Hepatocyte (in vitro differentiated cells): Measurements from ENCODE around the gene ANO6. TPM values are rescaled to one million over a fixed set of nuclear protein-coding genes. Genes with fewer than 3 reads are reported as not detected.

Experiments used
- DNase-seq: peaks from one replicate; pipeline ENCODE4 v3.0.0-alpha.2; 2016; ENCODE audit warnings: low spot score
- H2AFZ ChIP-seq: fragments of 200-600 bp; sonication (generic); 2 replicates; pipeline ENCODE4 v1.6.0; 2016; ENCODE audit warnings: antibody characterized with exemption, mild to moderate bottlenecking
- H3K27ac ChIP-seq: fragments of 200-600 bp; sonication (generic); 2 replicates; pipeline ENCODE4 v1.5.1; 2016; ENCODE audit warnings: mild to moderate bottlenecking
- H3K27me3 ChIP-seq: fragments of 200-600 bp; sonication (generic); 2 replicates; pipeline ENCODE4 v1.6.1; 2016
- H3K36me3 ChIP-seq: fragments of 200-600 bp; sonication (generic); replicated peaks from 2 replicates; pipeline ENCODE4 v1.5.1; 2016; ENCODE audit warnings: low read depth; ENCODE audit not compliant: insufficient read depth
- H3K4me1 ChIP-seq: fragments of 200-600 bp; sonication (generic); 2 replicates; pipeline ENCODE4 v1.5.1; 2016; ENCODE audit warnings: mild to moderate bottlenecking, moderate library complexity; ENCODE audit not compliant: insufficient read depth
- H3K4me2 ChIP-seq: fragments of 200-600 bp; sonication (generic); 2 replicates; pipeline ENCODE4 v1.6.0; 2016
- H3K4me3 ChIP-seq: fragments of 200-600 bp; sonication (generic); 2 replicates; pipeline ENCODE4 v1.5.1; 2016; ENCODE audit warnings: mild to moderate bottlenecking
- H3K79me2 ChIP-seq: fragments of 200-600 bp; sonication (generic); 2 replicates; pipeline ENCODE4 v1.6.0; 2017; ENCODE audit warnings: mild to moderate bottlenecking
- H3K9me2 ChIP-seq: fragments of 200-600 bp; sonication (generic); replicated peaks from 2 replicates; pipeline ENCODE4 v1.6.0; 2017; ENCODE audit warnings: mild to moderate bottlenecking; ENCODE audit not compliant: insufficient read depth
- H3K9me3 ChIP-seq: fragments of 200-600 bp; sonication (generic); 2 replicates; pipeline ENCODE4 v1.5.1; 2016; ENCODE audit warnings: low read depth, mild to moderate bottlenecking
- H4K20me1 ChIP-seq: fragments of 200-600 bp; sonication (generic); 2 replicates; pipeline ENCODE4 v1.6.0; 2016; ENCODE audit warnings: mild to moderate bottlenecking; ENCODE audit not compliant: insufficient read depth, poor library complexity, severe bottlenecking
- CTCF ChIP-seq: fragments of 200-600 bp; sonication (generic); IDR thresholded peaks from 2 replicates; pipeline ENCODE4 v1.5.1; 2016; ENCODE audit warnings: antibody characterized with exemption, mild to moderate bottlenecking; ENCODE audit not compliant: poor library complexity
- EZH2 ChIP-seq: fragments of 200-600 bp; sonication (generic); IDR thresholded peaks from 2 replicates; pipeline ENCODE4 v1.6.1; 2016; ENCODE audit warnings: antibody characterized with exemption, mild to moderate bottlenecking, borderline replicate concordance
- EZH2phosphoT487 ChIP-seq: fragments of 200-600 bp; sonication (generic); IDR thresholded peaks from one replicate; pipeline ENCODE4 v1.6.1; 2018; ENCODE audit warnings: antibody characterized with exemption, mild to moderate bottlenecking, low read depth, moderate library complexity; ENCODE audit not compliant: unreplicated experiment, severe bottlenecking
- WGBS: methylation state at CpG from one replicate; pipeline ENCODE4 v1.1.6; 2016; ENCODE audit warnings: low lambda C conversion rate; ENCODE audit errors: missing lambda C conversion rate; 5-methylcytosine and 5-hydroxymethylcytosine counted together
- polyA plus RNA-seq: library from polyadenylated mRNA; unstranded; fragments of >200 nt; fragmentation: Nextera tagmentation; extraction: Ambion mirVana; gene quantifications from 2 replicates; pipeline ENCODE4 v1.2.1, GENCODE V29; 2016
- total RNA-seq: library from RNA; depleted of rRNA; stranded (reverse); fragments of >200 nt; gene quantifications from 2 replicates; pipeline ENCODE4 v1.2.3, GENCODE V29; 2014

ANO6 gene
- total and polyA plus RNA-seq, 2 experiments from 2014 or later, result 50.4 to 82.2 TPM

- peak overlapping the region; percentile 65 for H3K4me2 ChIP-seq
- TF ChIP-seq EZH2phosphoT487 (no peak), EZH2 (no peak), CTCF (no peak)
- H3K27me3 ChIP-seq, result no peaks in the 10 kb centered on the region
These were observed 53.5 kb downstream of the ANO6 start for GRCh38 chr12:45269412-45269751.

GRCh38 chr12:45270951-45271350 is 55.1 kb downstream of the ANO6 start:
- no peak for TF ChIP-seq EZH2
- TF ChIP-seq EZH2phosphoT487, result no peak
- TF ChIP-seq CTCF, result no peak
- Histone ChIP-seq H3K27me3 (no peaks in the 10 kb centered on the region), H2AFZ (no peak overlapping the region), H3K4me1 (peaks cover 29% of the 10 kb centered on the region), H3K36me3 (no peaks in the 10 kb centered on the region), H3K9me2 (no peaks in the 10 kb centered on the region), H3K9me3 (no peaks in the 10 kb centered on the region), H3K27ac (no peak overlapping the region), H3K4me3 (no peak overlapping the region), H3K79me2 (peaks cover 75% of the 10 kb centered on the region), H4K20me1 (no peaks in the 10 kb centered on the region), H3K4me2 (no peak overlapping the region)
- 89% methylated on average over 3 of the region's 3 CpGs for WGBS
- no peak for DNase-seq

More at GRCh38 chr12:45269412-45269751, 53.5 kb downstream of the ANO6 start:
- WGBS, result 51% methylated on average over 2 of the region's 2 CpGs
- H3K9me2 ChIP-seq, result no peaks in the 10 kb centered on the region
- no peaks in the 10 kb centered on the region for H4K20me1 ChIP-seq
- no peak overlapping the region for H3K4me3 ChIP-seq
- H3K4me1 ChIP-seq, result peaks cover 32% of the 10 kb centered on the region
- no peak overlapping the region for H2AFZ ChIP-seq
- peak overlapping the region; percentile 64 for H3K27ac ChIP-seq
- no peaks in the 10 kb centered on the region for H3K9me3 ChIP-seq
- no peaks in the 10 kb centered on the region for H3K36me3 ChIP-seq
- DNase-seq, result no peak
- peaks cover 72% of the 10 kb centered on the region for H3K79me2 ChIP-seq

DNA sequence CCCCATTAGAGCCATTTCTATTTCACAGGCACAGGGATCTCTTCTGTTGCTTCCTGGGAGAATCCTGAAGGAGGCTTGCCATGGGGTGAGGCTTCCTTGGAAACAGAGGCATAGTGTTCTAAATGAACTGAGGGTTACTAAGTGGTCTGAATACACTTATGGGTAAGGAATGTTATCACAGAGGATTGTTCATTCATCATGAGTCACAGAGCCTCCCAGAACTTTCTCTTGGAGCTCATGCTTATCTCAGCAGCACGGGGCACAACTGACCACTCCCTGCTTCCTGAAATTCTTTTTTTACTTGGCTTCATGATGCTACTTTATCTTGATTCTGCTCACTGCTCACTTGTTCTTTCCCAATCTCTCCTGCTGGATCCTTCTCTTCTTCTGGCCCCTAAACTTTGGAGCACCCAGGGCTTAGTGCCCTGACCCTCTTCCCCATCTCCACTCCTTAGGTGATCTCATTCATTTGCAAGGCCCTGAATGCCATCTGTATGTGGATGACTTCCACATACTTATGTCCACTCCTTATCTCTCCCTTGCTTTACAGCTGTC is 57.9 kb downstream of the ANO6 start:
- DNase-seq, result peak; percentile 76
- TF ChIP-seq EZH2phosphoT487 (no peak), EZH2 (no peak), CTCF (no peak)
- 13% methylated on average over 1 of the region's 1 CpG for WGBS
- Histone ChIP-seq H2AFZ (no peak overlapping the region), H3K36me3 (no peaks in the 10 kb centered on the region), H3K4me2 (peak overlapping the region; percentile 14), H3K27ac (peak overlapping the region; percentile 76), H3K9me2 (no peaks in the 10 kb centered on the region), H3K27me3 (no peaks in the 10 kb centered on the region), H4K20me1 (no peaks in the 10 kb centered on the region), H3K4me3 (no peak overlapping the region), H3K4me1 (peaks cover 20% of the 10 kb centered on the region), H3K79me2 (peaks cover 81% of the 10 kb centered on the region), H3K9me3 (no peaks in the 10 kb centered on the region)
